Common myeloid progenitor, CD34-positive (primary cell): ENCODE measurements around the gene CABLES1.

ENCODE experiments used
- CTCF ChIA-PET: fragments of 350-600 bp; sonication (Branson Sonifier 250); formaldehyde crosslinking; loops from one replicate; lab custom pipeline; 2021; ENCODE audit warnings: antibody characterized with exemption; lab: Charles Lee
- POLR2A ChIA-PET: fragments of 350-600 bp; sonication (Branson Sonifier 250); formaldehyde crosslinking; loops from one replicate; lab custom pipeline; 2021; ENCODE audit warnings: antibody characterized with exemption; lab: Charles Lee
- DNase-seq, 3 donors: peaks; one replicate each; pipeline versions ENCODE4 v3.0.0 to v3.0.0-alpha.2; 2013
- H3K27ac ChIP-seq, 2 experiments: 1 replicate in 1 of 2; 2 replicates in 1 of 2; pipeline ENCODE4 v1.7.0; 2013; ENCODE audit warnings: inconsistent platforms in 2 of 2, low read length in 2 of 2, mild to moderate bottlenecking in 2 of 2, low read depth in 1 of 2, moderate library complexity in 1 of 2; ENCODE audit not compliant: severe bottlenecking in 2 of 2, insufficient read depth in 1 of 2, poor library complexity in 1 of 2
- H3K27me3 ChIP-seq, 5 experiments: replicated peaks in 2 of 5; 1 replicate in 3 of 5; 2 replicates in 2 of 5; pipeline versions ENCODE4 v1.6.1 to v1.7.0; 2013; ENCODE audit warnings: low read length in 4 of 5, mild to moderate bottlenecking in 2 of 5, moderate library complexity in 2 of 5, inconsistent platforms in 1 of 5; ENCODE audit not compliant: insufficient read depth in 5 of 5, control insufficient read depth in 4 of 5
- H3K36me3 ChIP-seq, 4 experiments: 1 replicate in 2 of 4; 2 replicates in 2 of 4; pipeline versions ENCODE4 v1.6.1 to v1.7.0; 2013; ENCODE audit warnings: low read length in 3 of 4, control low read depth in 1 of 4, mild to moderate bottlenecking in 1 of 4; ENCODE audit not compliant: control insufficient read depth in 4 of 4, insufficient read depth in 4 of 4
- H3K4me1 ChIP-seq, 4 experiments: 1 replicate in 3 of 4; 2 replicates in 1 of 4; pipeline versions ENCODE4 v1.6.1 to v1.7.1; 2013; ENCODE audit warnings: low read length in 3 of 4, mild to moderate bottlenecking in 3 of 4, control low read depth in 1 of 4, inconsistent platforms in 1 of 4, moderate library complexity in 1 of 4; ENCODE audit not compliant: control insufficient read depth in 4 of 4, insufficient read depth in 4 of 4; ENCODE audit errors: control extremely low read depth in 1 of 4
- H3K4me3 ChIP-seq, 7 experiments: 1 replicate in 4 of 7; 2 replicates in 3 of 7; pipeline versions ENCODE4 v1.5.1 to v1.7.0; 2013; ENCODE audit warnings: mild to moderate bottlenecking in 7 of 7, low read length in 6 of 7, moderate library complexity in 6 of 7, inconsistent platforms in 2 of 7, low read depth in 2 of 7, control low read depth in 1 of 7; ENCODE audit not compliant: insufficient read depth in 4 of 7, control insufficient read depth in 1 of 7; ENCODE audit errors: extremely low read depth in 1 of 7
- H3K9me3 ChIP-seq, 5 experiments: 1 replicate in 4 of 5; 2 replicates in 1 of 5; pipeline versions ENCODE4 v1.6.1 to v1.7.1; 2013; ENCODE audit warnings: low read length in 4 of 5, mild to moderate bottlenecking in 2 of 5, inconsistent platforms in 1 of 5, low read depth in 1 of 5, moderate library complexity in 1 of 5; ENCODE audit not compliant: control insufficient read depth in 4 of 5, insufficient read depth in 2 of 5; ENCODE audit errors: control extremely low read depth in 1 of 5
- WGBS: methylation state at CpG from one replicate; pipeline ENCODE4 v1.1.5; 2013; ENCODE audit not compliant: insufficient coverage; 5-methylcytosine and 5-hydroxymethylcytosine counted together

Gene CABLES1

DNA sequence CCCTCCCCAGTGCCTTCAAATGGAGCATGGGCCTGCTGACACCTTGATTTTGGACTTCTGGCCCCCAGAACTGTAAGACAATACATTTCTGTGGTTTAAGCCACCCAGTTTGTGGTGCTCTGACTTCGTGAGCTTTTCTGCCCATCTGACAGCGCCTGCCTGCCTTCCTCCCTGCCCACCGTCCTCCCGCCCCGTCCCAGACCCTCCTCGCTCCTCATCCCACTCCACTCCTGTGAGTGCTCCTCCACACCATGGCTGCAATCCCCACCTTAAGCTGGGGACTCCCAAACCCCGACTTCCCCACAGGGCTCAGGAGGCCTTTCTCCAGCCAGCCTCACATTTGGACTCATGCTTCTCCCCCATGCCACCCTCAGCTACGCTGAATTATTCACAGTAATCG is 70.7 kb downstream of the CABLES1 start:
- Histone ChIP-seq H3K4me1 (peaks cover 0 to 21% (median 9%) of the 10 kb centered on the region in 4 experiments), H3K36me3 (peaks cover 0 to 41% (median 30%) of the 10 kb centered on the region in 4 experiments), H3K9me3 (peaks cover 0 to 6% (median 0%) of the 10 kb centered on the region in 5 experiments), H3K4me3 (no peak overlapping the region), H3K27ac (no peak overlapping the region), H3K27me3 (no peaks in the 10 kb centered on the region)
- WGBS: 98% methylated on average over 8 of the region's 9 CpGs
- no peak for DNase-seq
- POLR2A ChIA-PET: no interaction called here
- CTCF ChIA-PET: interaction anchor here (1.1 to 14.8 kb wide), 6 partner anchors 9 to 72 kb away, joined by 3 to 147 read pairs (median 4); no protein-coding TSS in a partner anchor

DNA sequence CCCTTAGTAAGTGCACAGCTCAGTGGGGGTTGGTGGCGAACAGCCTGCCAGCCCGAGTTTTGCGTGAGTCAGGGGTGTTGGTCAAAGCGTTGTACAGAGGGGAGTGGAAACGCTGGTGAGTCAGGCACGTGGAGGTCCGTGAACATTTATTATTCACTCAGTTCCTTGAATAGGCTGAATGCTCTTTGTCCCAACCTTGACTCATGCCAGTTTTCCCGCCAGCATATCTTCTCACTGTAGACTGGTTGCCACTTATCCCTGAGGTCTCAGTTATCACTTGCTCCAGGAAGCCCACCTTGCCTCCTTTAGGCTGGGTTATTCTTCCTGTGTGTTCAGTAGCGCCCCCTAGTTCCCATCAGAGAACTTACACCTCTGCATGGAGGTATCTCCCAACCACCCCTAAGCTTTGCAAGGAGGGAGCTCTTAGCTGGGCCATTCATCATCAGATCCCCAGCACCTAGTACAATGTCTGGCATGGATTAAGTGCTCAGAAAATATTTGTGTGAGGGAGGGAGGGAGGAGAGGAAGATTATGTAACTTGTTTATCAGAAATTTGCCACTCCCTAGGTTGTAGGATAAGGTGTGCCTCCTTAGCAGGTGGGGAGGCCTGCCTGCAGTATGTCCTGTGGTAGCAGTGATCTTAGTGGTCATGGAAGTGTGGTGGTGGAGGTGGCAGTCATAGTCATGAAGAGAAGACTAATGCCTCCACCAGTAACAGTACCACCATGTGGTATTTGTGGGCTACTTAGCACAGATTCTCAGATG is 72.1 kb downstream of the CABLES1 start:
- ChIA-PET CTCF (interaction anchor here (0.7 to 14.8 kb wide), 11 partner anchors 8 to 176 kb away, joined by 3 to 147 read pairs (median 3); no protein-coding TSS in a partner anchor), POLR2A (interaction anchor here (0.9 kb wide), 1 partner anchor 21 kb away, joined by 3 read pairs; no protein-coding TSS in a partner anchor)
- peaks cover 0 to 41% (median 27%) of the 10 kb centered on the region in 4 experiments for H3K36me3 ChIP-seq
- H3K4me1 ChIP-seq: peaks cover 0 to 18% (median 9%) of the 10 kb centered on the region in 4 experiments
- no peak overlapping the region for H3K4me3 ChIP-seq
- WGBS: 92% methylated on average over 9 of the region's 9 CpGs
- no peak overlapping the region for H3K27ac ChIP-seq
- peak; percentile 46 to 56 (median 50) for DNase-seq
- H3K9me3 ChIP-seq: peaks cover 0 to 6% (median 0%) of the 10 kb centered on the region in 5 experiments
- no peaks in the 10 kb centered on the region for H3K27me3 ChIP-seq

DNA sequence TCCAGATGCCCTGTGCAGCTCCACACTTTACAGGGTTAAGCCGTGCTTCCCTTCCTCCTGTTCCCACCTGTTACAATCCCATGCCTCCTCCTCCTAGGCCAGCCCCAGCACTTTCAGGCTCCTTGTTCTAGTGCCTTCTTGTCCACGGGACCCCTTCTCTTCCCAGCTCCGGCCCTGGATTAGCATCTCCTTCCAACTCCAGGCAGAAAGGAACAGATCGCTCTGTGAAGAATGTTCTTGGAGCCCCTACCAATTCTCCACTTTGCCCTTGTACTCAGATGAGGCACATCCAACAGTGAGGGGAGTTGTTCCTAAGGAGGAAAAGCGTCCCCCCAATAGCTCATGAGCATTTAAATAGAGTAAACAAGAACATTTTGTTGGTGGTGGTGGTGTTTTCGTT is 72.7 kb downstream of the CABLES1 start:
- H3K9me3 ChIP-seq: peaks cover 0 to 6% (median 0%) of the 10 kb centered on the region in 5 experiments
- ChIA-PET CTCF (interaction anchor here (0.7 to 14.8 kb wide), 10 partner anchors 9 to 176 kb away, joined by 3 to 147 read pairs (median 3); no protein-coding TSS in a partner anchor), POLR2A (no interaction called here)
- H3K27me3 ChIP-seq: no peaks in the 10 kb centered on the region
- H3K4me3 ChIP-seq: no peak overlapping the region
- no peak for DNase-seq
- H3K4me1 ChIP-seq: peaks cover 0 to 16% (median 9%) of the 10 kb centered on the region in 4 experiments
- H3K27ac ChIP-seq: no peak overlapping the region
- peaks cover 0 to 40% (median 26%) of the 10 kb centered on the region in 4 experiments for H3K36me3 ChIP-seq
- WGBS: 75% methylated on average over 1 of the region's 6 CpGs

DNA sequence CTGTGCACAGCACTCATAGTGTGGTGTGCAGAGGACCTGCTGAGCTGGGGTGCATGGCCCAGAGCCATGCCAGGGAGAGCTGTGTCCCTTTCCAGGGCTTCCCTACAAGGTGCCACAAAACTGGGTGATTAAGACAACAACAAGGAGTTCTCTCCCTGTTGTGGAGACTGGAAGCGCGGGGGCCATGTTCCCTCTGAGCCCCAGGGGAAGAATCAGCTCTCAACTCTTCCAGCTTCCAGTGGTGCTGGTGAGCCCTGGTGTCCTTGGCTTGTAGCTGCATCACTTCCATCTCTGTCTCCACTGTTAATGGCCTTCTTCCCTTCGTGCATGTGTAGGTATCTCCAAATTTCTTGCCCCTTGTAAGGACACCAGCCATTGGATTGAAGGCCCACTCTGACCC is 73.3 kb downstream of the CABLES1 start:
- Histone ChIP-seq H3K27ac (no peak overlapping the region), H3K4me3 (no peak overlapping the region), H3K9me3 (peaks cover 0 to 6% (median 0%) of the 10 kb centered on the region in 5 experiments), H3K27me3 (no peaks in the 10 kb centered on the region), H3K4me1 (peaks cover 0 to 10% (median 4%) of the 10 kb centered on the region in 4 experiments), H3K36me3 (peaks cover 0 to 42% (median 27%) of the 10 kb centered on the region in 4 experiments)
- DNase-seq: no peak
- CTCF ChIA-PET: interaction anchor here (1.0 to 14.8 kb wide), 7 partner anchors 16 to 171 kb away, joined by 3 to 147 read pairs (median 3); no protein-coding TSS in a partner anchor
- 95% methylated on average over 3 of the region's 3 CpGs for WGBS
- POLR2A ChIA-PET: no interaction called here

DNA sequence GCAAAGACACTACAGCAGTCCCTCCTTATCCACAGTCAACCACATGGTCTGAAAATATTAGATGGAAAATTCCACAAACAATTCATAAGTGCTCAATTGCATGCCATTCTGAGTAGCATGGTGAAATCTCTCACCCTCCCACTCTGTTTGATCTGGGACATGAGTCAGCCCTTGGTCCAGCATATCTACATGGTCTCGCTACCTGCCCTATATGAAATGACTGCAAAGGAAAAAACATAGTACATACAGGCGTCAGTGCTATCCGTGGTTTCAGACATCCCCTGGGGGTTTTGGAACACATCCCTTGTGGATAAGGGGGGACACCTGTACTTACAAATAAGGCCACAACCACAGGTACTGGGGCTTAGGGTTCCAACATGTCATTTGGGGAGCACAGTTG is 73.7 kb downstream of the CABLES1 start:
- H3K27ac ChIP-seq: no peak overlapping the region
- ChIA-PET CTCF (interaction anchor here (1.7 to 14.8 kb wide), 2 partner anchors 15 to 77 kb away, joined by 3 to 147 read pairs; no protein-coding TSS in a partner anchor), POLR2A (no interaction called here)
- no peaks in the 10 kb centered on the region for H3K27me3 ChIP-seq
- H3K4me1 ChIP-seq: peaks cover 0 to 6% (median under 1%) of the 10 kb centered on the region in 4 experiments
- no peak for DNase-seq
- peaks cover 2 to 46% (median 30%) of the 10 kb centered on the region in 4 experiments for H3K36me3 ChIP-seq
- H3K9me3 ChIP-seq: peaks cover 0 to 6% (median 0%) of the 10 kb centered on the region in 5 experiments
- H3K4me3 ChIP-seq: no peak overlapping the region
- WGBS: 94% methylated on average over 3 of the region's 3 CpGs

DNA sequence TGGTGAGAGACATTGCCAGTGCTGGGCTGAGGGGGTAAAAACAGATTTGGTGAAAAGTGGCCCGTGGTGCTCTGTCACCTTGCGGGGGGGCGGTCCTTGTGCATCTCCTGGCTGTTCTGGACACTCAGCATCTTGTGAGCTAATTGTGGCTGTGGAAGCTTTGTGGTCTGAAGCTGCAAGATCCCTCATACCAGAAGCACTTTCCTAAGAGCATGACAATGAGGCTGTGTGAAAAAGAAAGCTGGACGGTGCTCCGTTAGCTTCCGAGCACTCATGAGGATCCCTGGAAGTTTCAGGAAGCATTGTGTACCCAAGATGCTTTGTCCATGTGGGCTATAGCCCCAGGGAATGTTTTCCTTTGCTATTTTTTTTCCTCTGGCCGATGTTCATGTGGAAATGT is 74.5 kb downstream of the CABLES1 start:
- H3K36me3 ChIP-seq: peaks cover 4 to 48% (median 35%) of the 10 kb centered on the region in 4 experiments
- no peak overlapping the region for H3K27ac ChIP-seq
- CTCF ChIA-PET: interaction anchor here (1.0 to 14.8 kb wide), 3 partner anchors 15 to 78 kb away, joined by 3 to 147 read pairs (median 3); no protein-coding TSS in a partner anchor
- DNase-seq: no peak
- WGBS: 99% methylated on average over 6 of the region's 7 CpGs
- H3K4me1 ChIP-seq: no peaks in the 10 kb centered on the region
- H3K9me3 ChIP-seq: peaks cover 0 to 6% (median 0%) of the 10 kb centered on the region in 5 experiments
- H3K4me3 ChIP-seq: no peak overlapping the region
- H3K27me3 ChIP-seq: no peaks in the 10 kb centered on the region
- POLR2A ChIA-PET: no interaction called here
